ENCODE measurements around the gene SORBS1.

SORBS1 gene

GRCh38 chr10:95434583-95434982 is 126.6 kb downstream of the SORBS1 start:
- no peak overlapping the region for H3K27ac ChIP-seq (replicated peaks)
- TF ChIP-seq CTCF (IDR thresholded peaks at IDR 0.05; ENCODE audit: insufficient read depth, low read length) (no peak), REST (IDR thresholded peaks at IDR 0.05; ENCODE audit: insufficient replicate concordance, low read depth) (no peak), GABPA (IDR thresholded peaks at IDR 0.05; ENCODE audit: low read depth) (no peak), POLR2AphosphoS5 (IDR thresholded peaks at IDR 0.05; ENCODE audit: low read depth) (no peak), SPI1 (IDR thresholded peaks at IDR 0.05; ENCODE audit: borderline replicate concordance, low read depth) (no peak)

GRCh38 chr10:95431900-95432342 is 129.2 kb downstream of the SORBS1 start:
- TF ChIP-seq REST (IDR thresholded peaks at IDR 0.05; ENCODE audit: insufficient replicate concordance, low read depth) (no peak), CTCF (IDR thresholded peaks at IDR 0.05; ENCODE audit: insufficient read depth, low read length) (no peak), SPI1 (IDR thresholded peaks at IDR 0.05; ENCODE audit: borderline replicate concordance, low read depth) (no peak)
- Histone ChIP-seq H3K4me3 (replicated peaks; ENCODE audit: insufficient read depth, low read length) (no peak overlapping the region), H3K27ac (replicated peaks) (no peak overlapping the region), H3K27me3 (ENCODE audit: insufficient read depth, poor library complexity, severe bottlenecking) (no peaks in the 10 kb centered on the region)
- DNase-seq (ENCODE audit: low read depth in 1 of 2, low spot score in 1 of 2): no peak

More at GRCh38 chr10:95434583-95434982, 126.6 kb downstream of the SORBS1 start:
- DNase-seq (ENCODE audit: low read depth in 1 of 2, low spot score in 1 of 2): no peak
- Histone ChIP-seq H3K4me3 (replicated peaks; ENCODE audit: insufficient read depth, low read length) (no peak overlapping the region), H3K27me3 (ENCODE audit: insufficient read depth, poor library complexity, severe bottlenecking) (no peaks in the 10 kb centered on the region)

GRCh38 chr10:95430231-95430951 is 130.8 kb downstream of the SORBS1 start:
- TF ChIP-seq SPI1 (IDR thresholded peaks at IDR 0.05; ENCODE audit: borderline replicate concordance, low read depth) (no peak), POLR2AphosphoS5 (IDR thresholded peaks at IDR 0.05; ENCODE audit: low read depth) (no peak), REST (IDR thresholded peaks at IDR 0.05; ENCODE audit: insufficient replicate concordance, low read depth) (no peak), CTCF (IDR thresholded peaks at IDR 0.05; ENCODE audit: insufficient read depth, low read length) (peak; percentile 91)
- peak; percentile 31 to 41 for DNase-seq (ENCODE audit: low read depth in 1 of 2, low spot score in 1 of 2)
- peaks cover 3% of the 10 kb centered on the region for H3K27me3 ChIP-seq (ENCODE audit: insufficient read depth, poor library complexity, severe bottlenecking)

More at GRCh38 chr10:95430231-95430951, 130.8 kb downstream of the SORBS1 start:
- Histone ChIP-seq H3K4me3 (replicated peaks; ENCODE audit: insufficient read depth, low read length) (no peak overlapping the region), H3K27ac (replicated peaks) (no peak overlapping the region)
